Liver (tissue), 9 donors: Measurements from ENCODE around the gene UGT1A4. TPM values are rescaled to one million over a fixed set of nuclear protein-coding genes. Genes with fewer than 3 reads are reported as not detected.

ENCODE experiments used
- DNase-seq: peaks from one replicate; pipeline ENCODE4 v3.0.0-alpha.2; 2017; ENCODE audit warnings: low spot score
- H3K27ac ChIP-seq, 2 donors: one replicate each; pipeline ENCODE4 v1.7.0; 2013; ENCODE audit warnings: inconsistent platforms in 2 of 2, low read length in 2 of 2, control low read depth in 1 of 2, low read depth in 1 of 2, mild to moderate bottlenecking in 1 of 2
- H3K27me3 ChIP-seq, 4 donors: one replicate each; pipeline versions ENCODE4 v1.6.1 to v1.7.0; 2013; ENCODE audit warnings: low read length in 3 of 4, inconsistent platforms in 1 of 4, mild to moderate bottlenecking in 1 of 4, moderate library complexity in 1 of 4; ENCODE audit not compliant: control insufficient read depth in 4 of 4, insufficient read depth in 4 of 4
- H3K36me3 ChIP-seq, 4 donors: one replicate each; pipeline versions ENCODE4 v1.6.1 to v1.7.0; 2013; ENCODE audit warnings: low read length in 3 of 4, mild to moderate bottlenecking in 3 of 4, low read depth in 1 of 4, moderate library complexity in 1 of 4; ENCODE audit not compliant: control insufficient read depth in 4 of 4, insufficient read depth in 3 of 4
- H3K4me1 ChIP-seq, 4 donors: one replicate each; pipeline versions ENCODE4 v1.6.1 to v1.7.0; 2013; ENCODE audit warnings: low read length in 3 of 4, mild to moderate bottlenecking in 3 of 4, moderate library complexity in 1 of 4; ENCODE audit not compliant: control insufficient read depth in 4 of 4, insufficient read depth in 4 of 4
- H3K4me3 ChIP-seq, 3 donors: one replicate each; pipeline versions ENCODE4 v1.6.1 to v1.7.0; 2013; ENCODE audit warnings: low read length in 3 of 3, control low read depth in 1 of 3, low read depth in 1 of 3, mild to moderate bottlenecking in 1 of 3
- H3K9ac ChIP-seq, 2 donors: one replicate each; pipeline ENCODE4 v1.7.0; 2013; ENCODE audit warnings: low read length in 2 of 2, mild to moderate bottlenecking in 2 of 2, moderate library complexity in 2 of 2, control low read depth in 1 of 2, low read depth in 1 of 2
- H3K9me3 ChIP-seq, 4 donors: one replicate each; pipeline versions ENCODE4 v1.6.1 to v1.7.0; 2013; ENCODE audit warnings: low read length in 3 of 4; ENCODE audit not compliant: control insufficient read depth in 4 of 4
- CTCF ChIP-seq: fragments of 150-350 bp; IDR thresholded peaks from 2 replicates; pipeline ENCODE4 v1.5.1; 2017; ENCODE audit warnings: improper control_type of control experiment, low read depth, low read length; ENCODE audit not compliant: missing input control
- EGR1 ChIP-seq, 2 donors: IDR thresholded peaks; 2 replicates each; pipeline ENCODE4 v1.6.1; 2016 to 2018; ENCODE audit warnings: antibody characterized with exemption in 2 of 2, low read depth in 2 of 2
- FOXA1 ChIP-seq: IDR thresholded peaks from 2 replicates; pipeline ENCODE4 v1.6.1; 2016; ENCODE audit warnings: antibody characterized with exemption
- FOXA2 ChIP-seq: IDR thresholded peaks from 2 replicates; pipeline ENCODE4 v1.6.1; 2016; ENCODE audit warnings: antibody characterized with exemption
- HNF4G ChIP-seq: IDR thresholded peaks from 2 replicates; pipeline ENCODE4 v1.6.1; 2016; ENCODE audit warnings: antibody characterized with exemption
- JUND ChIP-seq, 2 donors: IDR thresholded peaks; 2 replicates each; pipeline ENCODE4 v1.6.1; 2016; ENCODE audit warnings: antibody characterized with exemption in 2 of 2
- MAX ChIP-seq: IDR thresholded peaks from 2 replicates; pipeline ENCODE4 v1.6.1; 2016; ENCODE audit warnings: antibody characterized with exemption
- NR2F2 ChIP-seq: IDR thresholded peaks from 2 replicates; pipeline ENCODE4 v1.6.1; 2016; ENCODE audit warnings: antibody characterized with exemption
- RAD21 ChIP-seq, 2 donors: IDR thresholded peaks; 2 replicates each; pipeline ENCODE4 v1.6.1; 2016; ENCODE audit warnings: antibody characterized with exemption in 2 of 2, mild to moderate bottlenecking in 2 of 2
- REST ChIP-seq: IDR thresholded peaks from 2 replicates; pipeline ENCODE4 v1.6.1; 2016; ENCODE audit warnings: antibody characterized with exemption, mild to moderate bottlenecking
- RXRA ChIP-seq, 2 donors: IDR thresholded peaks; 2 replicates each; pipeline ENCODE4 v1.6.1; 2017 to 2018; ENCODE audit warnings: antibody characterized with exemption in 2 of 2, mild to moderate bottlenecking in 1 of 2
- SP1 ChIP-seq: IDR thresholded peaks from 2 replicates; pipeline ENCODE4 v1.6.1; 2018; ENCODE audit warnings: antibody characterized with exemption, mild to moderate bottlenecking
- TAF1 ChIP-seq: conservative IDR thresholded peaks from 2 replicates; pipeline ENCODE4 v1.6.1; 2016; ENCODE audit warnings: antibody characterized with exemption, mild to moderate bottlenecking
- YY1 ChIP-seq: IDR thresholded peaks from 2 replicates; pipeline ENCODE4 v1.6.1; 2016; ENCODE audit warnings: antibody characterized with exemption, mild to moderate bottlenecking
- ZBTB33 ChIP-seq: IDR thresholded peaks from 2 replicates; pipeline ENCODE4 v1.6.1; 2016; ENCODE audit warnings: antibody characterized with exemption
- WGBS: extraction: QIAGEN DNeasy Blood & Tissue Kit; methylation state at CpG from one replicate; pipeline ENCODE4 v1.1.7; 2013; 5-methylcytosine and 5-hydroxymethylcytosine counted together
- polyA plus RNA-seq, 2 donors: library from polyadenylated mRNA; stranded (reverse) in 1 of 2; unstranded in 1 of 2; fragments of 200-250 nt in 1 of 2; fragments of >200 nt in 1 of 2; fragmentation: Nextera tagmentation in 1 of 2; extraction: Ambion mirVana in 1 of 2; gene quantifications; one replicate each; pipeline versions ENCODE4 v1.2.1 to v1.2.3, GENCODE V29; 2013 to 2015
- total RNA-seq, 2 donors: library from RNA; depleted of rRNA; stranded (reverse); fragments of >200 nt; gene quantifications; one replicate each; pipeline ENCODE4 v1.2.3, GENCODE V29; 2014
- TF ChIP-seq, protein P1 (sequence below): IDR thresholded peaks from 2 replicates; pipeline ENCODE4 v1.6.1; 2016; ENCODE audit warnings: antibody characterized with exemption
- donor health status: healthy.
- donor health status: healthy.
- donor health status: healthy.
- donor health status: healthy.
- donor health status: healthy.

UGT1A4 gene
- total and polyA plus RNA-seq, 4 donors, result 103 to 446 (median 136) TPM; not detected in 1

DNA sequence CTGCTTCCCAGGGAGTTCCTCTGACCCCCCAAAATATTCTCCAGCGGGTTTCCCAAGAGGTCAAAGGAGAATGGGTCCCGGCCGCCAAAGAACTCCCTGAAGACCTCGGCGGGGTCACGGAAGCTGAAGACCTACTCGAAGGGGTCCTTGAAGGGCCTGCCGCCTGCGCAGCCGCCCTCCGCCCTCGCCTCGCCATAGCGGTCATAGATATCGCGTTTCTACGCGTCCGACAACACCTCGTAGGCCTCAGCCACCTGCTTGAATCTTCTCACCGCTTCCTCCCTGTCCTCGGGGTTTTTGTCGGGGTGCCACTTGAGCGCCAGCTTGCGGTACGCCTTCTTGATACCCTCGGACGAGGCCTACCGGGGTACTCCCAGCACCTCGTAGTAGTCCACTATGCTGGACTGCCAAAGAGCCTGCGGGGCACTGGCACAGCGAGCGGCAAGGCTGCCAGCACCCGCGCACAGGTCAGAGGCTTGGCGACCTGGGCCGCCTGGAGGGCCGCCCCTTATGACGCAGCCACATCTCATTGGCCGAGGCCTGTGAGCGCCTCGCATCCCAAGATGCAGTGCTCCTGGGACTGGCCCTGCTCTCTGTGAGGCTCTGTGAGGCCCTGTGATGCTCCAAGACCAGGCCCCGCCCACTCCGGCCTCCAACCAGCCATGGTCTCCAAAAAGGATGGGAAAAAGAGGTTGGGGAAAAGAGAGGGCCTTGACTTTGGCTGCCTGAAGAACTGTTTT is 36.5 kb downstream of the UGT1A4 start:
- no peak overlapping the region for H3K27ac ChIP-seq
- H3K4me3 ChIP-seq, result no peak overlapping the region
- H3K36me3 ChIP-seq, result no peaks in the 10 kb centered on the region
- H3K9ac ChIP-seq, result no peak overlapping the region
- no peak for DNase-seq
- TF ChIP-seq ZBTB33, result no peak
- TF ChIP-seq HNF4G, result no peak
- no peak for TF ChIP-seq EGR1 (IDR thresholded peaks at IDR 0.05; ENCODE audit: low read depth in 2 of 2)
- no peak for TF ChIP-seq TAF1
- TF ChIP-seq, protein P1, sequence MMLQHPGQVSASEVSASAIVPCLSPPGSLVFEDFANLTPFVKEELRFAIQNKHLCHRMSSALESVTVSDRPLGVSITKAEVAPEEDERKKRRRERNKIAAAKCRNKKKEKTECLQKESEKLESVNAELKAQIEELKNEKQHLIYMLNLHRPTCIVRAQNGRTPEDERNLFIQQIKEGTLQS, result no peak
- TF ChIP-seq CTCF, result no peak
- TF ChIP-seq RXRA (IDR thresholded peaks at IDR 0.05), result no peak
- no peaks in the 10 kb centered on the region for H3K9me3 ChIP-seq
- H3K4me1 ChIP-seq, result peaks cover 12 to 52% (median 31%) of the 10 kb centered on the region in 4 donors
- H3K27me3 ChIP-seq, result no peaks in the 10 kb centered on the region
- 96% methylated on average over 44 of the region's 44 CpGs for WGBS

GRCh38 chr2:233756429-233757081 is 38.0 kb downstream of the UGT1A4 start:
- Histone ChIP-seq H3K36me3 (no peaks in the 10 kb centered on the region), H3K9me3 (no peaks in the 10 kb centered on the region), H3K27me3 (no peaks in the 10 kb centered on the region), H3K4me3 (no peak overlapping the region), H3K27ac (peak overlapping the region; percentile 69 to 72), H3K9ac (peak overlapping the region in 1 of 2 donors; percentile 63), H3K4me1 (peaks cover 12 to 58% (median 31%) of the 10 kb centered on the region in 4 donors)
- WGBS, result 24% methylated on average over 7 of the region's 7 CpGs
- no peak for DNase-seq
- TF ChIP-seq RXRA (IDR thresholded peaks at IDR 0.05), result peak; percentile 99 to 100
- TF ChIP-seq NR2F2, result peak; percentile 77
- peak; percentile 84 for TF ChIP-seq FOXA2
- peak; percentile 95 for TF ChIP-seq HNF4G
- TF ChIP-seq JUND (IDR thresholded peaks at IDR 0.05), result peak; percentile 83 to 94
- TF ChIP-seq, protein P1, result peak; percentile 81
- no peak for TF ChIP-seq CTCF
- TF ChIP-seq MAX, result peak; percentile 50
- no peak for TF ChIP-seq EGR1 (IDR thresholded peaks at IDR 0.05; ENCODE audit: low read depth in 2 of 2)
- TF ChIP-seq REST, result peak; percentile 62
- TF ChIP-seq SP1, result peak; percentile 100
- TF ChIP-seq YY1, result peak; percentile 74
- TF ChIP-seq RAD21 (IDR thresholded peaks at IDR 0.05), result peak; percentile 50 to 62
- peak; percentile 49 for TF ChIP-seq TAF1
- TF ChIP-seq FOXA1, result peak; percentile 89
- TF ChIP-seq ZBTB33, result peak; percentile 93
